T-helper 17 cell (primary cell): ENCODE measurements around the gene CLP1. TPM values are rescaled to one million over a fixed set of nuclear protein-coding genes. Genes with fewer than 3 reads are reported as not detected.

ENCODE experiments used
- ATAC-seq: fragments of 150-1000 bp; cut with Tn5 transposase; 2 replicates; pipeline ENCODE4 v1.10.0; 2021; ENCODE audit warnings: mild to moderate bottlenecking, moderate library complexity
- DNase-seq, 3 donors: peaks; one replicate each; pipeline versions ENCODE4 v3.0.0 to v3.0.0-alpha.2; 2020 to 2021
- H3K9me3 ChIP-seq: one replicate; pipeline ENCODE4 v1.7.0; 2013; ENCODE audit warnings: low read length, mild to moderate bottlenecking; ENCODE audit not compliant: control insufficient read depth, poor library complexity, severe bottlenecking
- H3K27ac Mint-ChIP-seq: one replicate; pipeline ENCODE4 v1.8.0; 2022; ENCODE audit warnings: mild to moderate bottlenecking, moderate library complexity, mixed read lengths
- H3K27me3 Mint-ChIP-seq: one replicate; pipeline ENCODE4 v1.8.0; 2022; ENCODE audit warnings: mixed read lengths
- H3K36me3 Mint-ChIP-seq: one replicate; pipeline ENCODE4 v1.8.0; 2022; ENCODE audit warnings: low read depth, mixed read lengths
- H3K4me1 Mint-ChIP-seq: one replicate; pipeline ENCODE4 v1.8.0; 2022; ENCODE audit warnings: mild to moderate bottlenecking, mixed read lengths
- H3K4me3 Mint-ChIP-seq: one replicate; pipeline ENCODE4 v1.8.0; 2022; ENCODE audit warnings: mild to moderate bottlenecking, moderate library complexity, mixed read lengths
- total RNA-seq, 4 donors: library from RNA in 2 of 4; stranded (reverse) in 2 of 4; gene quantifications; one replicate each; pipeline ENCODE4 v1.2.3 and lab custom pipeline; 2022 to 2026

CLP1 gene
- total RNA-seq, 2 donors from 2014 or later: 11.7 to 22.7 TPM

DNA sequence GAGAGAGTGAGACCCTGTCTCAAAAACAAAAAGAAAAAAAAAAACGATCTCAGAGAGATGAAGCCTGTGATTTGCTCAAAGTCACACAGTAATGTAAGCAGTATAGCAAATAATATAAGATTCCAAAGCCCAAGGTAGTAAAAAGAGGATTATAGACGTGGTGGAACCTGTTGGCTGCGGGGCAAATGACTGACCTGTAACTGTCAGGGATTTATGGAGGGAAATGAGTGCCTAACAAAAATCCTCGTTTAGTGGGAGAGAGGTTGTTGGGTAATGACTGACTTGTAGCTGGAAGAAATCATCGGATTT is 723 bp upstream of the CLP1 start:
- Mint-ChIP-seq H3K4me3 (no peak overlapping the region), H3K4me1 (peaks cover 18% of the 10 kb centered on the region), H3K27me3 (no peaks in the 10 kb centered on the region), H3K36me3 (peaks cover 2% of the 10 kb centered on the region), H3K27ac (peak overlapping the region; percentile 95)
- DNase-seq (no peak), ATAC-seq (no peak)
- no peaks in the 10 kb centered on the region for H3K9me3 ChIP-seq

DNA sequence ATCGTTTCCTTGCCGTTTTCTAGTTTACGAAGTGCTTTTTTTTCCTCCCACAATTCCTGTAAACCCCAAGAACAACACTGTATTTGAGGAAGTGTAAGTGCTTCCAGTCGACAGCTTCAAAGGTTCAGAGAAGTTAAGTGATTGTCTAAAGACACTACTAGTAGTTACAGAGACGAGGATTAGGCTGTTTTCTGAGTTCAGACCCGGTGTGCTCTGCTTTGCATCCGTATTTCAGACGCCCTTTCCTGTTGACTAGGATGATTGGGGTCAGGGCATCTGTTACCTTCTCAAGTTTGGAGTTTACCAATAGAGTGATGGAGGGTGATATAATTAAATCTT is 430 bp downstream of the CLP1 start:
- Mint-ChIP-seq H3K27me3 (no peaks in the 10 kb centered on the region), H3K36me3 (peaks cover 2% of the 10 kb centered on the region), H3K4me3 (peak overlapping the region; percentile 98), H3K4me1 (peaks cover 20% of the 10 kb centered on the region), H3K27ac (peak overlapping the region; percentile 95)
- H3K9me3 ChIP-seq: no peaks in the 10 kb centered on the region
- DNase-seq (no peak), ATAC-seq (peak; percentile 17)

DNA sequence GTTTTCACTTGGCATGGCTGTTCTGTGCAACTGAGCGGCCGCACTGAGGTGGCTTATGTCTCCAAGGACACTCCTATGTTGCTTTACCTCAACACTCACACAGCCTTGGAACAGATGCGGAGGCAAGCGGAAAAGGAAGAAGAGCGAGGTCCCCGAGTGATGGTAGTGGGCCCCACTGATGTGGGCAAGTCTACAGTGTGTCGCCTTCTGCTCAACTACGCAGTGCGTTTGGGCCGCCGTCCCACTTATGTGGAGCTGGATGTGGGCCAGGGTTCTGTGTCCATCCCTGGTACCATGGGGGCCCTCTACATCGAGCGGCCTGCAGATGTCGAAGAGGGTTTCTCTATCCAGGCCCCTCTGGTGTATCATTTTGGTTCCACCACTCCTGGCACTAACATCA is 2.1 kb downstream of the CLP1 start:
- Mint-ChIP-seq H3K27me3 (no peaks in the 10 kb centered on the region), H3K36me3 (peaks cover 2% of the 10 kb centered on the region)

DNA sequence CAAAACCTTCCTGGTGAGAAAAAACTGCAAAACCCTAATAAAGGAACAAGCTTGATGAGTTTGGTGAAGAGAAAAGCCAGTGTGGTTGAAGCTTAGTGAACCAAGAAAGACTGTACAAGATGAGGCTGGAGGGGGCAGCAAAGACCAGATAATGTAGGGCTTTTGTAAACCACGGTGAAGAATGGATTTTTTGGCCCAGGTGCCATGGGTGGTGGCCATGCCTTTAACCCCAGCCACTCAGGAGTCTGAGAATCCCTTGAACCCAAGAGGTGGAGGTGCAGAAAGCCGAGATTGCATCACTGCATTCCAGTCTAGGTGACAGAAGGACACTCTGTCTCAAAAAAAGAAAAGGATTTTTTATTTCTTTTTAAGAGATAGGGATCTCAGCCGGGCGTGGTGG is 5.3 kb downstream of the CLP1 start:
- no peaks in the 10 kb centered on the region for H3K27me3 Mint-ChIP-seq
- peaks cover 30% of the 10 kb centered on the region for H3K4me1 Mint-ChIP-seq

More for the DNA sequence above, 2.1 kb downstream of the CLP1 start:
- no peak overlapping the region for H3K27ac Mint-ChIP-seq
- DNase-seq: no peak
- peaks cover 20% of the 10 kb centered on the region for H3K4me1 Mint-ChIP-seq
- no peak for ATAC-seq
- no peaks in the 10 kb centered on the region for H3K9me3 ChIP-seq
- H3K4me3 Mint-ChIP-seq: no peak overlapping the region

DNA sequence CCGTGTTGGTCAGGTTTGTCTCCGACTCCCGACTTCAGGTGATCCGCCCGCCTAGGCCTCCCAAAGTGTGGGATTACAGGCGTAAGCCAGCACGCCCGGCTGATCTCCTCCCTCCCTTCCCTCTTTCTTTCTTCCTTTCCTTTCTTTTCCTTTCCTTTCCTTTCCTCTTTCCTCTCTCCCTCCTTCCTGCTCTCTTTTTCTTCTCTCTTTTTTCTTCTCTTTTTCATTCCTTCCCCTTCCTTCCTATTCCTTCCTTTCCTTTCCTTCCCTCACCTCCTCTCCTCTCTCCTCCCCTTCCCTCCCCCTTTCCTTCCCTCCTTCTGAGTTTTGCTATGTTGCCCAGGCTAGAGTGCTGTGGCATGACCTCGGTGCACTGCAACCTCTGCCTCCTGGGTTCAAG is 6.4 kb downstream of the CLP1 start:
- no peak for ATAC-seq
- Mint-ChIP-seq H3K36me3 (peaks cover 5% of the 10 kb centered on the region), H3K4me3 (no peak overlapping the region), H3K27ac (peak overlapping the region; percentile 19), H3K27me3 (no peaks in the 10 kb centered on the region), H3K4me1 (peaks cover 31% of the 10 kb centered on the region)
- no peaks in the 10 kb centered on the region for H3K9me3 ChIP-seq
- DNase-seq: no peak

More for the DNA sequence above, 5.3 kb downstream of the CLP1 start:
- no peak overlapping the region for H3K27ac Mint-ChIP-seq
- no peak overlapping the region for H3K4me3 Mint-ChIP-seq
- H3K9me3 ChIP-seq: no peaks in the 10 kb centered on the region
- DNase-seq: no peak
- H3K36me3 Mint-ChIP-seq: peaks cover 2% of the 10 kb centered on the region
- no peak for ATAC-seq

DNA sequence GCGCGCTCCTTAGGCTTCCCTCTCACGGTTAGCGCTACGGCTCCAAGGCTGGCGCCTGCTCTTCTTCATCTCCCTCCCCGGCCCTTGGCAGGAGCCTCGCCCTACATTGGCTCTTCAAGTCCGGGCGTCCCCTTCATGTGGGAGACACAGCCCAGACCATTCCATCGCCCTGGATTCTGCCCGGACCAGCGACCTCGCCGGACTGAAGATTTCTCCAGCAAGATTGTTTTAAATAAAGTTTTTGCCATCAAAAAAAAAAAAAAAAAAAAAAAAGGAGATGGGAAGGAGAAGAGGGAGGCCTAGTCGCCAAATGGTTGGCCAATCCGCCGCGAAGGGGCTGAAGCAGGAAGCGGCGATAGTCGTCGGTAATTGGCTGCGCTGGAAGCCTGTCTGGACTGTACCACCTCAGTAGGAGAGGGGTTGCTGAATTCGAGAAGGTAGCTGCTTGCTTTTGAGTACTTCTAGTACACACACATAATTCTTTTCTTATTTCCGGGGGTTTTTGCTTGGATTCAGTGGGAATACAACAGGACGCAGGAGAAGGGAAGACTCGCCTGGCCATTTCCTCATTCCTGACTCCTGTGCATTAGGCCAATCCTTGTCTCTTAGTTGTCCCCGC is 9.7 kb downstream of the CLP1 start:
- peak; percentile 82 to 89 (median 84) for DNase-seq
- peak; percentile 75 for ATAC-seq
- Mint-ChIP-seq H3K27ac (peak overlapping the region; percentile 100), H3K4me3 (peak overlapping the region; percentile 100), H3K36me3 (peaks cover 5% of the 10 kb centered on the region), H3K4me1 (peaks cover 46% of the 10 kb centered on the region), H3K27me3 (no peaks in the 10 kb centered on the region)
- H3K9me3 ChIP-seq: no peaks in the 10 kb centered on the region

DNA sequence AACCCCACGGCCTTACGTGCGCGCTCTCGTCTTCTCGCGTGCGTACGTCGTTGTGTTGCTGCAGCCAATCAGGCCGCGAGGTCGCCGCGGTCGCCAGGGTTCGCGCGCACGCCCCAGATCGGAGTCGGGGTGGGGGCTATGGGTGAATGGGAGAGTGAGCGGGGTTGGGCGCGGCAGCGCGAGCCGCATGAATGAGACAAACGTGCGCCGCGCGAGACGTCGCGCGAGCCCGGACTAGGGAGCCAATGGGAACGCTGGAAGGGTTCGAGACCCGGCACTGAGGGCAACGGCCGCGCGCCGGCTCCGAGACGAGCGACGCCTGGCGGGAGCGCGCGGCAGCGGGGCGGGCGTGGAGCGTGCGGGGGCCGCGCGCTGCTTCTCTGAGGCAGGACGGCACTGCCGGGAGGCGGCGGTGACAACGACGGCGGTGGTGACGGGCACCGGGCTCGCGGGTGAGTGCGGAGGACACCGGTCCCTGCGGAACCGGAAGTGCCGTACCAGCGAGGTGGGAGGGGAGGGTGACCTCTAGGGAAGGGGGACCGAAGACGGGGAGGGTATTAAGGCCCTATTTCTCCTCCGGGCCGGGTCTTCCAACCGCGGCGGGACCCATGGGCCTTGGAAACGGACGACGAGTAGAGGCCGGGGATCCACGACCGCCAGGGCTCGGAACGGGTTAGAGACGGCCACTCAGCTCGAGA is 10.3 kb downstream of the CLP1 start, which contains the start of gene ZDHHC5:
ZDHHC5 (plus strand) TSS at position 379 of the 698 bp plus-strand sequence. CDS start 4,977 bp downstream, outside the sequence.
- H3K9me3 ChIP-seq: no peaks in the 10 kb centered on the region
- Mint-ChIP-seq H3K4me3 (peak within 1 kb of the TSS; percentile 100), H3K27me3 (no peaks in the 10 kb centered on the region), H3K36me3 (peaks cover 6% of the 10 kb centered on the region), H3K27ac (peak within 1 kb of the TSS; percentile 100), H3K4me1 (peaks cover 50% of the 10 kb centered on the region)
- peak; percentile 87 for ATAC-seq
- DNase-seq: peak; percentile 98 to 99 (median 99)

DNA sequence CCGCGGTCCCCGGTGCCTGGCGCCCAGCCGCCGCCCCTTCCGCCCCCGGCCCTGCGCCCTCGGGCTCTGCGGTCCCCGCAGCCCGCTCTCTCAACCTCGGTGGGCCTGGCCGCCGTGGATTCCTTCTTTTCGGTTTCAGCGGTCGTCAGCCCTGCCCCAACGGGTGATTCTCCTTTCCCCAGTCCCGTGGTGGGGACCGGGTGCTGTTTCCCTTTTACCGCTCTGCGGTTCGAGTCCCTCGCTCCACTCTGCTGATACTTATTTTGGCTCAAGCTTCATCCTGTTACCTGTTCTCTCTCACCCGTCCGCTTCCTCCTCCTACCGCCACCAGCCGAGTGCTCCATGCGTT is 10.8 kb downstream of the CLP1 start:
- Mint-ChIP-seq H3K27me3 (no peaks in the 10 kb centered on the region), H3K4me1 (peaks cover 55% of the 10 kb centered on the region), H3K4me3 (peak overlapping the region; percentile 100), H3K36me3 (peaks cover 10% of the 10 kb centered on the region), H3K27ac (peak overlapping the region; percentile 100)
- peak; percentile 0 for ATAC-seq
- DNase-seq: peak in 1 of 3 donors; percentile 28
- no peaks in the 10 kb centered on the region for H3K9me3 ChIP-seq

DNA sequence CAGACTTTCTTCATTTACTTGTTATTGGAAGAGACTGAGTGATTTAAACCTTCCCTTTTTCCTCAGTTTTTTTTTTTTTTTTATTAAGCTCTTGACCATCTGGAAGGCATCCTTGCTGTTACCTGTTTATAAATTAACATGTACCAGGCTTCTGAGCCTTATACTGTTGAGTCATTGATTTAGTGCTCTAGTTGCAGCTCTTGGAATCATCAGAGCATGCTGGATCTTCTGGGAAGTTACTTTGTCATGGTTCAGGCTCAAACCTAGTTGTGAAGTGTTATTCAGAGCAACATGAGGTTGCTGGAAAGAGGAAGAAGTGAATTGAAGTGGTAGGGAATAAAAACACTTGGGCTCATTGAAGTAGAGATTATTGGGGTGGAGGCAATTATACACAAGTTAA is 16.7 kb downstream of the CLP1 start:
- peak overlapping the region; percentile 75 for H3K27ac Mint-ChIP-seq
- peaks cover 9% of the 10 kb centered on the region for H3K36me3 Mint-ChIP-seq
- H3K4me3 Mint-ChIP-seq: no peak overlapping the region
- H3K27me3 Mint-ChIP-seq: no peaks in the 10 kb centered on the region
- ATAC-seq: no peak
- no peaks in the 10 kb centered on the region for H3K9me3 ChIP-seq
- DNase-seq: no peak
- peaks cover 58% of the 10 kb centered on the region for H3K4me1 Mint-ChIP-seq

DNA sequence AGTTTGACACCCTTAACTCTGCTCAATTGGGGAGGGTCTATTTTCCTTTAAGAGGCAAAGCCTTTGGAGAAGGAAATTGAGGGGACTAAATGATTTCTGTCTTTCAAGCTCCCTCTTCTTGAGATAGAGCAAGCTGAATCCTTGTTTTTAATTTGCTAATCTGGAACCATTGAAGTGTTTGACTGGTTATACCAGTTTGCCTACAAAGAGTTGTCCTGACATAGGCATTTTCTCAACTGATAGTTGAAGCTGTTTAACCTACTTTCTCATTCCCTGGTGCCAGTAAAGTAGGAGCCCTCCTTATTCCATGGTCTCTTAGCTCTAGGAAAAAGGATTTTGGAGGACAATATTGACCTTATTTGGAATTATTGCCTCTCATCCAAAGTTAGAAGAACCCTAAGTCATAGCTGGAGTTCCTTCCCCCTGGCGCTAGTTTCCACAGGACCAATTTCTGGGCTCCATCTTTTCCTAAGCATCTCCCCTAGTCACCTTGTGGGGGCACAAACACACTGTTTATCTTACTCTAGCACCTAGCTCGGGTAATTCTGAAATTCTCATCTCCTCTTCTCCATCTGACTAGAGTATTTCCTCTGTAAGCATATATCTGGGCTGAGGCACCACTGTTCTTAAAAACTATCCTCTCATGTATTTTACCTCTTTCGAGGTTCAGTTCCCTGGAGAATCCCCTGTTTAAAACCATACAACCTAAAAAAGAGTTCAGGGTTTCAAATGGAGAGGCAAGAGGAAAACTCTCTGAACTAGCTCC is 17.8 kb downstream of the CLP1 start:
- no peak overlapping the region for H3K27ac Mint-ChIP-seq
- no peak for ATAC-seq
- H3K27me3 Mint-ChIP-seq: no peaks in the 10 kb centered on the region
- peaks cover 52% of the 10 kb centered on the region for H3K4me1 Mint-ChIP-seq
- no peaks in the 10 kb centered on the region for H3K9me3 ChIP-seq
- H3K4me3 Mint-ChIP-seq: no peak overlapping the region
- no peak for DNase-seq
- H3K36me3 Mint-ChIP-seq: peaks cover 9% of the 10 kb centered on the region

DNA sequence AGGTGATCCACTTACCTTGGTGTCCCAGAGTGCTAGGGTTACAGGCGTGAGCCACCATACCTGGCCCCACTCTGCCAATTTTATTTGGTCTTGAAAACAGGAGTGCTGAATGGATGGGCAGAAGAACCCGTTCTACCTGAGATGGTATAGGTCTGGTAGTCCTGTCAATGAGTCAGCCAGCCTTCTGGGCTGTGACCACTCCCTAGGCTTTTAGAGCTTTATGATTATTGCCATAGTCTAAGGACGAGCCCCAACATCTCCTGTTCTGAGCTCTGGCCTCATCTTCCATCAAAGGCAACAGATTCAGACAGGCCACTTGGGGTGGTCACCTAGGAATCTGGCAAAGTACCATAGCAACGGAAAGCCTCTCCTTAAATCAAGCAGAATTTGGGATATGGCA is 21.8 kb downstream of the CLP1 start:
- Mint-ChIP-seq H3K27ac (peak overlapping the region; percentile 56), H3K36me3 (peaks cover 11% of the 10 kb centered on the region), H3K27me3 (no peaks in the 10 kb centered on the region), H3K4me1 (peaks cover 51% of the 10 kb centered on the region), H3K4me3 (no peak overlapping the region)
- H3K9me3 ChIP-seq: no peaks in the 10 kb centered on the region
- no peak for ATAC-seq
- DNase-seq: no peak

DNA sequence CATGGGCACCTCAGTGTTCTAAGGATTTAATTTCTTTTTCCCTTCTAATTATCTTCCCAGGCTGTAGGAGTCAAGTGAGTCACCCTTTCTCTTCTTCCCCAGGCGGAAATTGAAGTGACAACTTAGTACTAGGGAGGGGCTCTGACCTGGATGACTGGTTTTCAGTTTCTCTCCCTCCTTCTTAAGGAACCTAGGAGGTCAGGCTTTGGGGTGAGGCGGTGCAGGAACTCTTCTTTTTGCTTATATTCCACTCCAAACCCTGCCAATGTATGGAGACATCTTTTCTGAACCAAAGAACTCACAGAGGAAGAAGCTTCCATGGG is 23.0 kb downstream of the CLP1 start:
- ATAC-seq (no peak), DNase-seq (no peak)
- no peaks in the 10 kb centered on the region for H3K27me3 Mint-ChIP-seq
- H3K4me1 Mint-ChIP-seq: peaks cover 47% of the 10 kb centered on the region
- no peaks in the 10 kb centered on the region for H3K9me3 ChIP-seq
- H3K27ac Mint-ChIP-seq: peak overlapping the region; percentile 90
- no peak overlapping the region for H3K4me3 Mint-ChIP-seq
- H3K36me3 Mint-ChIP-seq: peaks cover 10% of the 10 kb centered on the region

DNA sequence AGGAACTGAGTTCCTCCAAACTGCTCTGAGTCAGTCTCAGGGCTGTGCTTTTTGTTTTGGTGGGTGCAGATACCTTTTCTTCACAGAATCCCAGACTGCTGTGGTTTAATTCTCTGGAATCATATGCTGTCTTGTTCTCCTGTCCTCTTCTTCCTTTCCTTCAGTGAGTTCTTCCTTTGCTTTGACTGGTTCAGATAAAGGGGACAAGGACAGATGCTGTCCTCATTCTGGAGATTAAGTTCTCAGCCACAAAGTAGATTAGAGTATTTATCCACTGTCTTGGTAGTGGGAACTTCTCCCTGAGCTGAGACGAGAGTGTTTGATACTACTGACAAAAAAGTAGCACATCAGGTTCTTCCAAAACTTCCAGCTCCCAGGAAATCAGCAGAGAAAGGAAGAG is 23.6 kb downstream of the CLP1 start:
- Mint-ChIP-seq H3K27ac (peak overlapping the region; percentile 90), H3K4me1 (peaks cover 44% of the 10 kb centered on the region), H3K27me3 (no peaks in the 10 kb centered on the region), H3K36me3 (peaks cover 10% of the 10 kb centered on the region), H3K4me3 (no peak overlapping the region)
- DNase-seq (no peak), ATAC-seq (no peak)
- no peaks in the 10 kb centered on the region for H3K9me3 ChIP-seq
